SKM-1 (cell line): ENCODE measurements around the gene RASSF4.

Experiments used
- DNase-seq: peaks from one replicate; lab custom pipeline; 2025; ENCODE audit not compliant: unreplicated experiment; lab: John Stamatoyannopoulos, UW

RASSF4 gene

GRCh38 chr10:44961931-44962750 lies 2.5 kb downstream of the RASSF4 start:
- DNase-seq, result no peak

- DNase-seq, result peak; percentile 31
These were observed 3.5 kb downstream of the RASSF4 start for GRCh38 chr10:44962870-44963738.

GRCh38 chr10:44963772-44964633 lies 4.4 kb downstream of the RASSF4 start:
- DNase-seq, result no peak

GRCh38 chr10:44965104-44965503 lies 5.5 kb downstream of the RASSF4 start:
- DNase-seq, result no peak

- no peak for DNase-seq
These were observed 6.1 kb downstream of the RASSF4 start for GRCh38 chr10:44965651-44966097.

GRCh38 chr10:44966129-44966815 lies 6.7 kb downstream of the RASSF4 start:
- DNase-seq, result no peak

- no peak for DNase-seq
These were observed 7.4 kb downstream of the RASSF4 start for GRCh38 chr10:44966816-44967509.

- DNase-seq, result no peak
These were observed 8.0 kb downstream of the RASSF4 start for GRCh38 chr10:44967616-44968015.

- peak; percentile 98 for DNase-seq
These were observed 8.5 kb downstream of the RASSF4 start for GRCh38 chr10:44968091-44968490.

GRCh38 chr10:44968500-44969400 lies 9.1 kb downstream of the RASSF4 start:
- peak; percentile 64 for DNase-seq

GRCh38 chr10:44969854-44970253 lies 10.3 kb downstream of the RASSF4 start:
- DNase-seq, result no peak

GRCh38 chr10:44970812-44971395 lies 11.3 kb downstream of the RASSF4 start:
- DNase-seq, result no peak

GRCh38 chr10:44971434-44971833 lies 11.8 kb downstream of the RASSF4 start:
- DNase-seq, result peak; percentile 27

- DNase-seq, result no peak
These were observed 12.5 kb downstream of the RASSF4 start for GRCh38 chr10:44971935-44972757.

GRCh38 chr10:44972874-44973306 lies 13.3 kb downstream of the RASSF4 start:
- DNase-seq, result no peak

- no peak for DNase-seq
These were observed 13.9 kb downstream of the RASSF4 start for GRCh38 chr10:44973323-44974081.
